HepG2 (cell line): Measurements from ENCODE around the gene P3H3. TPM values are rescaled to one million over a fixed set of nuclear protein-coding genes. Genes with fewer than 3 reads are reported as not detected.

Experiments
- BORCS8-MEF2B ChIP-seq: sonication (generic); formaldehyde crosslinking; IDR thresholded peaks from 2 replicates; pipeline ENCODE4 v1.8.0; 2022; ENCODE audit warnings: mild to moderate bottlenecking, missing genetic modification reagents
- CREB1 ChIP-seq, 2 experiments: fragments of 450-650 bp in 1 of 2; IDR thresholded peaks; 2 replicates each; pipeline ENCODE4 v1.6.1; 2016 to 2017; ENCODE audit warnings: control low read depth in 1 of 2, mild to moderate bottlenecking in 1 of 2, missing compliant biosample characterization in 1 of 2, missing genetic modification characterization in 1 of 2
- FOSL1 ChIP-seq: sonication (generic); formaldehyde crosslinking; IDR thresholded peaks from 2 replicates; pipeline ENCODE4 v1.9.0; 2021; ENCODE audit warnings: missing genetic modification reagents, borderline replicate concordance
- FOXA3 ChIP-seq: IDR thresholded peaks from 2 replicates; pipeline ENCODE4 v1.6.1; 2016; ENCODE audit warnings: missing genetic modification reagents, missing compliant biosample characterization
- HDAC1 ChIP-seq: sonication (generic); formaldehyde crosslinking; IDR thresholded peaks from 2 replicates; pipeline ENCODE4 v1.5.1; 2020; ENCODE audit warnings: mild to moderate bottlenecking, missing genetic modification reagents
- HNF4A ChIP-seq: sonication (generic); formaldehyde crosslinking; IDR thresholded peaks from 2 replicates; pipeline ENCODE4 v1.4.0; 2020; ENCODE audit warnings: missing genetic modification reagents
- HNRNPH1 ChIP-seq: fragments of 200-400 bp; formaldehyde crosslinking; optimal IDR thresholded peaks from 2 replicates; pipeline ENCODE3; 2017; ENCODE audit warnings: mild to moderate bottlenecking, low read depth, low read length
- HOXA5 ChIP-seq: sonication (generic); formaldehyde crosslinking; IDR thresholded peaks from 2 replicates; pipeline ENCODE4 v1.4.0; 2020; ENCODE audit warnings: missing genetic modification reagents
- JUNB ChIP-seq: sonication (generic); formaldehyde crosslinking; IDR thresholded peaks from 2 replicates; pipeline ENCODE4 v1.8.0; 2022; ENCODE audit warnings: missing genetic modification reagents, mild to moderate bottlenecking, borderline replicate concordance
- PHB2 ChIP-seq: fragments of 450-650 bp; IDR thresholded peaks from 2 replicates; pipeline ENCODE4 v1.6.1; 2018; ENCODE audit not compliant: partially characterized antibody
- PHF20 ChIP-seq: sonication (generic); formaldehyde crosslinking; IDR thresholded peaks from 2 replicates; pipeline ENCODE4 v1.5.0; 2020; ENCODE audit warnings: mild to moderate bottlenecking, missing genetic modification reagents
- RXRA ChIP-seq: sonication (generic); formaldehyde crosslinking; IDR thresholded peaks from 2 replicates; pipeline ENCODE4 v1.5.1; 2020; ENCODE audit warnings: missing genetic modification reagents
- SATB2 ChIP-seq: sonication (generic); formaldehyde crosslinking; IDR thresholded peaks from 2 replicates; pipeline ENCODE4 v1.5.0; 2020; ENCODE audit warnings: missing genetic modification reagents
- SP5 ChIP-seq: IDR thresholded peaks from 2 replicates; pipeline ENCODE4 v1.6.1; 2016; ENCODE audit warnings: low read depth, borderline replicate concordance
- TRIM24 ChIP-seq: sonication (generic); formaldehyde crosslinking; IDR thresholded peaks from 2 replicates; pipeline ENCODE4 v1.8.0; 2022; ENCODE audit warnings: mild to moderate bottlenecking, missing genetic modification reagents
- YEATS2 ChIP-seq: sonication (generic); formaldehyde crosslinking; IDR thresholded peaks from 2 replicates; pipeline ENCODE4 v1.4.0; 2020; ENCODE audit warnings: missing genetic modification reagents, borderline replicate concordance
- YY1 ChIP-seq: IDR thresholded peaks from 2 replicates; pipeline ENCODE4 v1.6.1; 2011; ENCODE audit warnings: low read length, low read depth, moderate library complexity, mild to moderate bottlenecking; ENCODE audit not compliant: insufficient read depth, insufficient replicate concordance
- ZFP36L1 ChIP-seq: sonication (generic); formaldehyde crosslinking; IDR thresholded peaks from 2 replicates; pipeline ENCODE4 v1.8.0; 2022; ENCODE audit warnings: mild to moderate bottlenecking, missing genetic modification reagents, moderate library complexity
- ZNF138 ChIP-seq: sonication (generic); formaldehyde crosslinking; IDR thresholded peaks from 2 replicates; pipeline ENCODE4 v1.5.0; 2020; ENCODE audit warnings: mild to moderate bottlenecking, low read depth, missing genetic modification reagents
- ZNF432 ChIP-seq: sonication (generic); formaldehyde crosslinking; IDR thresholded peaks from 2 replicates; pipeline ENCODE4 v1.5.0; 2020; ENCODE audit warnings: missing genetic modification reagents, mild to moderate bottlenecking, borderline replicate concordance
- ZNF484 ChIP-seq: sonication (generic); formaldehyde crosslinking; IDR thresholded peaks from 2 replicates; pipeline ENCODE4 v1.5.1; 2020; ENCODE audit warnings: mild to moderate bottlenecking, low read depth, missing genetic modification reagents, borderline replicate concordance
- ZNF496 ChIP-seq: sonication (generic); formaldehyde crosslinking; IDR thresholded peaks from 2 replicates; pipeline ENCODE4 v1.8.1; 2023; ENCODE audit warnings: mild to moderate bottlenecking, moderate library complexity, missing genetic modification reagents; ENCODE audit not compliant: insufficient replicate concordance
- ZNF530 ChIP-seq: sonication (generic); formaldehyde crosslinking; IDR thresholded peaks from 2 replicates; pipeline ENCODE4 v1.5.0; 2020; ENCODE audit warnings: low read depth, mild to moderate bottlenecking, missing genetic modification reagents
- ZNF672 ChIP-seq: sonication (generic); formaldehyde crosslinking; IDR thresholded peaks from 2 replicates; pipeline ENCODE4 v1.8.1; 2022; ENCODE audit warnings: missing genetic modification reagents
- ZNF674 ChIP-seq: sonication (generic); formaldehyde crosslinking; IDR thresholded peaks from 2 replicates; pipeline ENCODE4 v1.5.0; 2020; ENCODE audit warnings: low read depth, mild to moderate bottlenecking, missing genetic modification reagents
- ZNF709 ChIP-seq: sonication (generic); formaldehyde crosslinking; IDR thresholded peaks from 2 replicates; pipeline ENCODE4 v1.5.0; 2020; ENCODE audit warnings: mild to moderate bottlenecking, missing genetic modification reagents
- ZNF737 ChIP-seq: sonication (generic); formaldehyde crosslinking; IDR thresholded peaks from 2 replicates; pipeline ENCODE4 v1.5.0; 2020; ENCODE audit warnings: missing genetic modification reagents, mild to moderate bottlenecking, borderline replicate concordance
- ZNF747 ChIP-seq: sonication (generic); formaldehyde crosslinking; IDR thresholded peaks from 2 replicates; pipeline ENCODE4 v1.8.1; 2023; ENCODE audit warnings: missing genetic modification reagents, mild to moderate bottlenecking, borderline replicate concordance
- ZNF788 ChIP-seq: sonication (generic); formaldehyde crosslinking; IDR thresholded peaks from 2 replicates; pipeline ENCODE4 v1.5.0; 2020; ENCODE audit warnings: mild to moderate bottlenecking, missing genetic modification reagents, borderline replicate concordance
- polyA plus RNA-seq, 8 experiments: library from polyadenylated mRNA; depleted of rRNA in 3 of 8; stranded (reverse) in 7 of 8; unstranded in 1 of 8; fragments of >200 nt; fragmentation: Illumina TruSeq in 4 of 8; extraction: Trizol in 4 of 8; gene quantifications; 2 replicates each; pipeline versions ENCODE4 v1.2.1 to v1.2.3, GENCODE V29; 2011 to 2016; ENCODE audit warnings: low read depth in 4 of 8, missing spikeins in 1 of 8, mixed read lengths in 1 of 8; ENCODE audit not compliant: insufficient read depth in 1 of 8
- total RNA-seq, 5 experiments: library from RNA; depleted of rRNA; stranded (reverse); fragments of >200 nt; fragmentation: Illumina TruSeq; extraction: Trizol; gene quantifications; 2 replicates each; pipeline ENCODE4 v1.2.3, GENCODE V29; 2016; ENCODE audit warnings: low read depth in 1 of 5
- TF ChIP-seq, protein P1 (sequence below): sonication (generic); formaldehyde crosslinking; IDR thresholded peaks from 2 replicates; pipeline ENCODE4 v1.5.0; 2020; ENCODE audit warnings: mild to moderate bottlenecking, missing genetic modification reagents, moderate library complexity

The P3H3 gene
- total and polyA plus RNA-seq, 2 of the 13 experiments (the other 11 are each of a cell fraction or from before 2014, with no cell fraction given): 20.1 to 20.5 TPM

DNA sequence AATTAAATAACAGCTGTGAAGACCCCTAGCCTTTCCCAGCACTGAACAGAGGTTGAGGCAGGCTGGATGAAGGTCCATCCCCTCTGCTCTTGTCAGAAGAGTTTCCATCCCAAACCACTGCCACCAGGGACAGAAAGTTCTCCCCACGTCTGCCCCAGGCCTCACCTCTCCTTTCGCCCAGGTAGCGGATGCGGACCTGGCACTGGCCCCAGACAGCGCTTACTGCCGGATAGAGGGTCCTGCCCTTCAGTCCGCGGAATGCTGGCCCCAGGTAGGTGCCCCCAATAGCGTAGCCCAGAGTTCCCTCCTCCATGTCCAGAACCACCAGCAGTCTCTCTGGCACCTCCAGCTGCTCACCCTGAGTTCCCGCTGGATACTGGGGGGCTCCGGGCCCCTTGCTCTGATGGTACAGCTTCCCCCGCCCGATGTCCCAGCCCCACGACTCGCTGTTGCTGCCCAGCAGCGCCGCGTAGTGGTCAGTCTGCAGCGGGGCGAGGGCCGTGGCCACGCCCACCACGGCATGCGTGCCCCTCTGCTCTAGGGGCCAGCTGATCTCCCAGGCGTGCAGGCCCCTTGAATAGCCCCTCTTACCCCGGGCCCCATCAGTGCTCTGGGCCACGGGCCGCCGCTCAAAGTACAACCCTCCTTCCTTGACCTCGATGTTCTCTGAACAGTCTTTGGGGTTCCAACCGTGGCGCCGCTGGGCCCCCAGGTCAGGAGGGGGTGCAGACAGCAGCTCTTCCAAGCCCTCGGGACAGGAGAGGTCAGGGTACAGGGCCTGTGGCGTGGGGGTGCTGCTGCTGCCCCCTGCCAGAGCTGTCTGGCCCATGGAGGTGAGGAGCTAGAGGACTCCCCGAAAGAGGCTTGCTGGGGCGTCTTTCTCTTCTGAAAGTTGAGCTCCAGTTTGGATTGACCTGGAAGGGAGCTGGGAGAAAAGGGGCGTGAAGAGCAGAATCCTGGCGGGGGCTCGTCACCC is 44.2 kb downstream of the P3H3 start (continued):
- TF ChIP-seq CREB1 (IDR thresholded peaks at IDR 0.05) (no peak), CREB1 (CRISPR knock-in tag; IDR thresholded peaks at IDR 0.05) (no peak), YY1 (peak; percentile 51), JUNB (CRISPR knock-in tag) (no peak), ZNF672 (CRISPR knock-in tag) (peak; percentile 86; the same call in 1 of the 2 replicates), HOXA5 (CRISPR knock-in tag) (0 out of 2 replicates have a peak, but pooled peaks have one; percentile 54), ZNF788 (CRISPR knock-in tag) (peak; percentile 73; the same call in 1 of the 2 replicates), ZNF496 (CRISPR knock-in tag) (no peak), PHB2 (no peak), ZNF709 (CRISPR knock-in tag) (no peak), RXRA (CRISPR knock-in tag) (peak; percentile 71; the same call in 1 of the 2 replicates), FOSL1 (CRISPR knock-in tag) (no peak), ZNF138 (CRISPR knock-in tag) (no peak; the same call in 1 of the 2 replicates), FOXA3 (CRISPR knock-in tag) (peak; percentile 22), HNF4A (CRISPR knock-in tag) (peak; percentile 48; the same call in 1 of the 2 replicates), SP5 (CRISPR knock-in tag) (peak; percentile 92), ZNF674 (CRISPR knock-in tag) (no peak; the same call in 1 of the 2 replicates), SATB2 (CRISPR knock-in tag) (no peak), HDAC1 (peak; percentile 70), ZFP36L1 (CRISPR knock-in tag) (0 out of 2 replicates have a peak, but pooled peaks have one; percentile 9), BORCS8-MEF2B (CRISPR knock-in tag) (peak; percentile 32; the same call in 1 of the 2 replicates), ZNF484 (CRISPR knock-in tag) (no peak), YEATS2 (CRISPR knock-in tag) (no peak; the same call in 1 of the 2 replicates), ZNF747 (CRISPR knock-in tag) (no peak), ZNF530 (CRISPR knock-in tag) (no peak), TRIM24 (CRISPR knock-in tag) (no peak), ZNF432 (CRISPR knock-in tag) (no peak), HNRNPH1 (peak; percentile 4), ZNF737 (CRISPR knock-in tag) (0 out of 2 replicates have a peak, but pooled peaks have one; percentile 37), PHF20 (CRISPR knock-in tag) (peak; percentile 40; the same call in 1 of the 2 replicates)
- TF ChIP-seq, protein P1, sequence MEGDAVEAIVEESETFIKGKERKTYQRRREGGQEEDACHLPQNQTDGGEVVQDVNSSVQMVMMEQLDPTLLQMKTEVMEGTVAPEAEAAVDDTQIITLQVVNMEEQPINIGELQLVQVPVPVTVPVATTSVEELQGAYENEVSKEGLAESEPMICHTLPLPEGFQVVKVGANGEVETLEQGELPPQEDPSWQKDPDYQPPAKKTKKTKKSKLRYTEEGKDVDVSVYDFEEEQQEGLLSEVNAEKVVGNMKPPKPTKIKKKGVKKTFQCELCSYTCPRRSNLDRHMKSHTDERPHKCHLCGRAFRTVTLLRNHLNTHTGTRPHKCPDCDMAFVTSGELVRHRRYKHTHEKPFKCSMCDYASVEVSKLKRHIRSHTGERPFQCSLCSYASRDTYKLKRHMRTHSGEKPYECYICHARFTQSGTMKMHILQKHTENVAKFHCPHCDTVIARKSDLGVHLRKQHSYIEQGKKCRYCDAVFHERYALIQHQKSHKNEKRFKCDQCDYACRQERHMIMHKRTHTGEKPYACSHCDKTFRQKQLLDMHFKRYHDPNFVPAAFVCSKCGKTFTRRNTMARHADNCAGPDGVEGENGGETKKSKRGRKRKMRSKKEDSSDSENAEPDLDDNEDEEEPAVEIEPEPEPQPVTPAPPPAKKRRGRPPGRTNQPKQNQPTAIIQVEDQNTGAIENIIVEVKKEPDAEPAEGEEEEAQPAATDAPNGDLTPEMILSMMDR (CRISPR knock-in tag): peak; percentile 98
